IPS DF 19.7 (cell line): Measurements from ENCODE around the gene PRKAG2.

Experiments
- DNase-seq: peaks from one replicate; pipeline ENCODE4 v3.0.0-alpha.2; 2013; ENCODE audit warnings: low read depth, low spot score

PRKAG2 gene

DNA sequence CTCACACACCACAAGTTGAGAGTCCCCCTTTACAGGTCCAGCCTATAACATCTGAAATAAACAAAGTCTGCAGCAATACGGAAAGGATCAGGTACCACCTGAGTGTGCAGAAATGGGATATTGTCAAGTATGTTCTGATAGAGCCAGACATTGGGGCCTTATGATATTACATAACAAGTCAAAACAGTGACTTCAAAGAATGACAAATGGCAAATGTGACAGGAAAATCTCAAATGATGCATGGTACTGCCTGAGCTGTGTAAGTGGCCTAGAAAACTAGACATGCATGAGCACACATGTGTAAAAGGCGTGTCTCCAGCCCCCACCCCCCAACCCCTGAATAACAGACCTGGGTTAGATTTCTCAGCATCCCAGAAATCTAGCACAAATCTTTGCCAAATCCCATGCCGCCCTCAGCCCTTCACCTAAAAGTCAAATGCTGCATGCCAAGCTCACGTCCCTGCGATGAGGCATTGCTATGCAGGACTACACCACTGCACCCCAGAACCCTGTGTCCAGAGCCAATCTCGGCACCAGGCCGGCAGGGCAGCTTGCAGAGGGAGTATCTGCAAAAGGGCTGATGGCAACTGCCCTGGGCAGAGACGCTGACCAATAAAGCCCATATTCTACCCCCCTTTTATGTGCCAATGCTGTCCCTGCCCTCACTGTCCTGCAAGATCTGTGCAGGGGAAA is 58.8 kb downstream of the PRKAG2 start:
- DNase-seq, result no peak

DNA sequence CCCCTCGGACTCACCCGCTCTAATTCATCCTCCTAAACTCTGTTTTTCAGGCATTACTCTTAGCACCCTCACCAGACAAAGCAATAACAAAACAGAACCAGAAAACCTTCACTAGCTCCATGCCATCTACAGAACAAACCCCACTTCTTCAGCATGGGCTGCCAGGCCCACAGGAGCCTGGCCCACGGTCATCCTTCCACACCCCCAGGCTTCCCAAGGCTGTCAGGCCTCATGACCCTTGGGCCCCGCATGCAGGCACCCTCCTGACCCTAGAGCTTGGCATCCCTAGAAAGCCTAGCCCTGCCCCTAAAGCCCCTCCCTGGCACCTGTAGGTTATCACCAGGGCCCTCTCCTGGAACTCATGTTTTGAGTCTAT is 59.6 kb downstream of the PRKAG2 start:
- DNase-seq, result no peak

DNA sequence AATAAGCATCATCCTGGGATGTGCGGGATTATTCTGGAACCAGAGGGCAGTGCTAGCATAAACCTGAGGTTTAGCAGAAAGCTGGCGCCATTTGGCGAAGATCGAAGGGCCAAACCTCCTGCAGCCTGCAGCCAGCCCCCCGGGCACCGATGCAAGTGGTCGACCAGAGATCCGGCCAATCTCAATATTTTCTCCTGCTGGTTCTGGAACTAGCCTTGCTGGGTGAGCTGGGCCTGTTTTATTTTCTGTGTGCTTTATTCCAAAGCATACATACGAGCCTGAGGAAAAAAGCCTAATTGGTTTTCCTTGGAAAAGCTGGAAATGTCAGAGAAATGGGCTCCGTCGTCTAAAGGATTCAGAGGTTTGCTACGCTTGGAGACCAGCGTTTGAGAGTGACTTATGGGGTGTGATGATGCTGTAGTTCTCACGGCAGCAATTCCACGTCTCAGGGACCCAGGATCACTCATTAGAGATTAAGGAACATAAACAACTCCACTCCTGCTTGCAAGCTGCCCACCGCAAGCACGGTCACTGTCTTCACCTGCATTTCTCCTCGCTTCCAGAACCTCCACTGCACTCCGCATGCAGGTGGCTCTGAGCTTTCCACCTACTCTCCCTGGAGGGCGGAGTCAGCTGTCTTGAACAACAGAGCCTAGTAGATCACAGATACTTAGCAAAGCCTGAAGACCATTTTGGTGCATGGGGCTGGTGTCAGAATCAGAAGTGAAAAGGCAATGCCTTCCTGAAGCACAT is 60.2 kb downstream of the PRKAG2 start:
- DNase-seq, result no peak

DNA sequence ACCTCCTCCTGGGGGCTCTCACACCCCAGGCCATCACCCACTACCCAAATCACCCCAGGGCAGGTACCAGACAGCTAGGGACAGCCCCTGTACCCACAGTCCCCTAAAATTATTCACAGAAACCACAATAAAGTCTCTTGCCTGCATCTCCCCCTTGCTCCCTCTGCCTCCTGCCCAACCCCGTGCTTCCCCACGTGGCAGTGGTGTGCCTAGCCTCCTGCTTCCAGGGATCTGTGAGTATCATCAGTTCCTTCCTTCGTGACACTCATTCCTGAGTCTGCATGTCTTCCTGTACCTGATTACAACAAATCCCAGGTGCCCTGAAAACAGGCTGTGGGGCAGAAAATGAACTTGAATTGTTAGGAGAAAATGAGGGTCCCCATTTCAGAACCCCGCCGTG is 61.5 kb downstream of the PRKAG2 start:
- DNase-seq, result no peak

DNA sequence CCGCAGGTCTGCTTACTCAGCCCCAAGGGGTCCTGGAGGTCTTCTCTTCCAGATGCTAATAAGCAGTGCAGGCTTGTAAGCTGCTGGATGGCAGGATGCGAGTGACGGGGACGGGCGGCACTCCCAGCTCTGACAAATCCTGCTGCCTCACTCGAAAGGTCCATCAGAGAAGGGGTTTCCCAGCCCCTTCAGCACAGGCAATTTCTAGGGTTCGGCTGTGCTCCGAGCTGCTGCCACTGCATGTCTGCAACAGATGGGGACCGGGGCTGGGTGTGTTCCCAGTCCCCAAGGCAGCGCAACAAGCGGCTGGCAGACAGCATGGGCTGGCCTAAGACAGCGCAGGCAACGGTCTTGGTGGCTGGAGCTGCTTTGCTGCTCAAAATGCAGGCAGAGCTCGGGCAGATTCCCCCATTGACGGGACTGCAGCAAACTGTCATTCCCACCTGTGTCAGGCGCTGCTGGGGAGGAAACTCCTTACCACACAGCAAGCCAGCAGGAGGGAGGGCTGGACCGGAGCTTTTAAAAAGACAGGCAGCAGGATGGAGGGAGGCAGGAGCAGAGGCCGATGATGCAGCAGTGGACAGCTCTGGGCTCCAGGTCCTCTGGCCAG is 62.4 kb downstream of the PRKAG2 start:
- DNase-seq, result no peak

DNA sequence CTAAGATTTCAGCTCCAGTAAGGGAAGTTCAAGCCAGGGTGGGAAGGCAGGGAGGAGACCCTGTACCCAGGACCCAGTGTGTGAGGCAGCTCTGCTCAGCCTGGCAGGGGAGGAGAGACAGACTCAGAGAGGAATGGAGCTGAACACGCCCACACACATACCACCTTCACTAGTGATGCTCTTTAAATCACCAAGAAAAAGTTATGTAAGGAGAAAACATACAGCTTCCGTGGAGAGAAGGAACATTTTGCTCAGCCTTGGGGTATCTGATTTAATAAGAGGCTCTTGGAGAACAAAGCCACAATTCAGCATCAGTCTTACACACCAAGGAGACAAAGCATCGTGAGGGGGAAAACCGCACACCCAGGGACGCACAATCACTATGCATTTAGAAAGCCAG is 62.9 kb downstream of the PRKAG2 start:
- DNase-seq, result no peak

DNA sequence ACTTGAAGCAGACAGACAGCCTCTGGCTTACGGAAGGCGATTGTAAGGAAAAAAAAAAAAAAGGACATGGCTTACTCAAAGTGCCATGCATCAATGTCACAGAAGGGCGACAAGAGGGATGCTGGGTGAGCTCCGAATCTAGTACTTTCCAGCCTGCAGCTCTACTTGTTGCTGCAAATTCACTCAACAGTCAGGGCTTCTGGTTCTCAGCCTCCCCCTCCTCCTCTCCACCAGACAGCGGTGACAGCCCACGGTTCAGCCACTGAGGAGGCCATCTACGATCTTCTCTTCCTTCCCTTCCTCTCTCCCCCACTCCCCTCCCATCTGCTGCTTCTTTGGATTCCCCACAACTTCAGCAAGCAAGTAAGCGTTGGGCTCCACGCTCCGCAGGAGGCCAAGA is 63.5 kb downstream of the PRKAG2 start:
- no peak for DNase-seq

DNA sequence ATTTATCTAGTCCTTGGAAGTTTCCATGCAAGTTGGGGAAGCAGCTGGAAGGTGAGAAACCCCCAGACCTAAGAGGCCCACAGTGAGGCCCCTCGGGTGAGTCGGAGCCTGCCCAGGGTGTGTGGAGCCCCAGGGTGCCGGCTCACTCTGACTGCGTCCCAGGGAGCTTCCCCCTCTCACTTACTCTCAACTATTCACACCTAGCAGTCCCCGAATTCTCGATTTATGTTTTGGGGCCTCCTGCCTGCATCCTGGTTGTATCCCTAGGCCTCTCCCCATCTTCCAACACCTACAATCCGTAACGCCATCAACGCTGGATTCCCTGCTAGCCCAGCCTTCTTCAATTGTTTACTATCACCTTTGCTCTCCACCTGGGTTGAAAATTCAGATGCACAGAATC is 63.9 kb downstream of the PRKAG2 start:
- no peak for DNase-seq

DNA sequence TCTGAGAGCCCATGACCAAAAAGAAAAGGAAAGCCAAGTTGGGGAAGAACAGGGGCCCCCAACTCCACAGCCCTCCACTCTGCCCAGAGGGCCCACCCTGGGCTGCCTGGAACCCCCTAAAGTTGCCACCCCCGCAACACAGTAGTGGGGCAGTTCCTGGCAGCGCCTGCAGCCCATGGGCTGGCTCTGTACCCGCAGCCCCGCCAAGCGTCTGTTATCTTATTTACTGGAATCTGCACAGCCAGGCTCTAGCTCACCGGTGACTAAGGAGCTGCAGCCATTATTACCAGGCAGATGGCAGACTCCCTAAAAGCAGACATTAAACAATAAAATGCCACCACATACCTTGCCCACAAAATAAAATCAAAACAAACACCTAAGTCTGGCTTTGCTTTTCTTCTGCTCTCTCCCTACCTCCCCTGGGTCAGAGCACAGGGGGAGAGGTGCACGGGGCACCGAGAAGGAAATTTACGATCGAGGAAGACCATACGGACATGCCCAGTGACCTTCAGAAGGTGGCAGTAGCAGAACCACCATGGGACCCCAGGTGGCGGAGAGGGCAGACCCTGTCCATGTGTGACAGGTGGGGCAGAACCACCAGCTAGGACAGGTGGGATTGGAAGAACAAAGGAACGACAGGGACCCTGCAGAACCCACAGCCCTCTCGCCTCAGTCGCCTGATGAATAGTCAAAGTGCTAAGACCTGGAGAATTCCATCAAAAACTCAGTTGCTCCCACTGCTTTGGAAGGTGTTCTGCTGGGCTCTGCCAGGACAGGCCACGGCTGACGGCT is 66.3 kb downstream of the PRKAG2 start:
- no peak for DNase-seq

DNA sequence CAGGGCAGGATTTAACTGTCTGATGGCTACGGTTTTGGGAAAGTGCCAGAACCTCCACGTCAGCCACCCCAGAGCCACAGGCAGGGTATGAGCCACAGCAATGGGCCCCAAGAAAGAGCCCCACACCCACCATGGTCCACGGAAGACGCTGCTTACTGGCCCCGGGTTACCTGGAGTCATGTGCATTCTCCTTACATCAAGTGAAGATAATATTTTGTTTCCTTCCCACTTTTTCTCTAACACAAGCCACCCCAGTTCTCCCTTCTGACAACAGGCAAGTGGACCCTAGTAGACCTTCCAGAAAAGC is 67.1 kb downstream of the PRKAG2 start:
- no peak for DNase-seq

DNA sequence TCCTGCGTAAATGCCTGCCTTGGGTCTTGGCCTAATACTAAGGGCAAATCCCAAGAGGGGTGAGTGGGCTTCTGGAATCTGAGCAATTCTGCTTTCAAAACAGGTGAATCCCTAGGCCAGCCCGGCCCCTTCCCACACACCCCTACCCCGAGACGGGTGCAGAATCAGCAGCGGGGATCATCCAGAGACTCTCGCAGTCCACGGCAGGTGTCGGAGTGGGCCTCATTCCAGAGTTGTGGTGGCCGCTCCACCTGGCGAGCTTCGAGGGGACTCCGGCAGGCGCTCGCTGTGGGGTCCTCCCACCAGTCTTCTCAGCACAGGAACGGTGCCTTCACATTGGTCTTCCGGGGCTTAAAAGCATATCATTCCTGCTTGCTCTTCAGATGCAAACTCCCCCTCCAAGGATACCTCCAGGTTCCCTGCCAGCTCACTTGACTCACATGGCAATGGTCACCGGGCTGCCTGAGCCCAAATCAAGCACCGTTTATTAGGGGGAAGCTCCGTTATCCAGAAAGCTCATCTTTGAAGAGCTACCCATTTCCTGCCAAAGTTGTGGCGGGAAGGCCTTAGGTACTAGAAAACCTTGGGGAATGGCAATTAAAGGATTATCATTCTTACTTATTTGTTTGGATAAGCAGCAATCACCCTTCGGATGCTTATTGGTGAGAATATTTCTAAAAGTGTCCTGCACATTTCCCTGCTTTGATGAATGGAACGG is 67.6 kb downstream of the PRKAG2 start:
- no peak for DNase-seq

DNA sequence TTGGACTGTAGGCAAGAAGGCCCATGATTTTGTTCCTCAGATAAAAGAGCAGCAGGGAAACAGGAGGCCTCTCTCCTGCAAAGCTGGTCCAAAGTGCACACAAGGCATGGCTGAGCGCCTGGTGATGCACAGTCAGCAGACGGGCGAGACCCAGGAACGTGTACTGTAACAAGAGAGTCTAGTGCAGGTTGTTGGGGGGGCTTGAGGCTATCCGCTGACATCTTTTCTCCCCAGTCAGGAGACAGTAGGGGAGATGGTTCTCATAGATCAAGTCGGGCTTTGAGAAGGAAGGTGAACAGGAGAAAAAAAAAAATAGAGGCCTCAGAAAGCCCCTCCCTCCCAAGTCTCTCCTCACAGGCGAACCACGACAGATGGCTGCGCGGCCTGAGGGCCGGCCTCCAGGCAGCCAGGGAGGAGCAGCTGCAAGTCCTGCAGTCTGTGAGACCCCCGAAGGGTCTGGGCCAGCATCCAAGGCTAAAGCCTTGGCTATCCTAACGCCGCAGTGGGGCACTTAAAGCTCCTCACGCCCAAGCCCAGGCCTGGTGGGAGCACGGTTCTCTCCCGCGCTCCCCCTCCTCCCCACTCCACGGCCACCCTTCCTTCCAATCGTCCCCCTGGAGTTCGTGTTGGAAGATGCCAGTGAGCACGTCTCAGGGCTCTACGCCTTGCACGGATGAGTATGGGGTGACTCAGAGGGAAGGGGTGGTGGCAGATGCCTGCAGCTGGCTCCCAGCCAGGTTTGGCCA is 68.3 kb downstream of the PRKAG2 start:
- DNase-seq, result no peak

DNA sequence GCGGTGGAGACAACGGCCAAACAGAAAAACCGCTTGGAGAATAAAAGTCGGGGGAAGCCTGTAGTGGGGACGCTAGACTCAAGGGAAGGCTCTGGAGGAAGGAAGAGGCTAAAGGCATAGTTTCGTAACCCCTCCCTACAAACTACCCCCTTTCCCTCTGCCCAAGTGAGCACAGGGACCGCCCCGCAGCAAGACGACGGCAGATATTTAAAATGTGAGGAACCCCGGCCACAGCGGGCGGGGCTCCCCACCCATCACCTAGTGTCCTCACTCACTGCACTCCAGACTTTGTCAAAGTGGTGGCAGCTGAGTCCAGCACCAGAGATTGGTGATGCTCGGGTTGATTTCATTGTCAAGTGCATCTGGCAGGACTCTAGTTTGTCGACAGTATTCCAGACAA is 69.1 kb downstream of the PRKAG2 start:
- no peak for DNase-seq

DNA sequence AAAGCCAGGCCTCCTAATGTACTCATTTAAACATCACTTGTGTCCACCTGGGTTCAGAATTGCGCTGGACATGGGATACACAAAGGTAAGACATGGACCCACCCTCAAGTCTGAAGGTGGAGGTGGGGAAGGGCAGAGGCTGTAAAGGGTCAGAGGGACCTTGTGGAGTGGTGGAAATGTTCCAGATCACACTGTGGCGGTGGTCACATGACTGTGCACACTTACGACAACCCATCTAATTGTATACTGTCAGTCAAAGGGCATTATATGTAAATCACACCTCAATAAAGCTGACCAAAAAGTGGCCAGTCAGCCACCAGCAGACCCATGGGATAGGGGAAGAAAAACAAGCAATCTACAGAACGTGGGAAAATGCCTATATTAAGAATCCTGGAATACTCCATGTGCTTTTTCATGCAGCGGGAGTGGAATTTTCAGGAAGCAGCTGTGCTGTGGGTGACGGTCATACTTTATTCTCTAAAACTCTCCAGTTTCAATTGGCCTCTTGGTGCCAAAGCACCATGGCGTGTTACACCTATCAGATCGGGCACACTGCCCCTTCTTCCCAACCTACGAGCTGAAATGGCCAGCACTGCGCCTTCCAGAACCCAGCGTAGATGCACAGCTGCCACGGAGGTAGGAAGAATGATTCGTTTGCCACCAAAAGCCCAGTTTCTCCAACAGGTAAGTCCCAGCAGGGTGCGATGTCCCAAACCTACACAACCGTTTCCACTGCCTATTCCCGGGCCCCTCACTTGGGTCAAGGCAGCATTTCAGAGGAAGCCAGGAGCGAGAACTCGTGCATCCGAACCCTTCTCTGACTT is 69.8 kb downstream of the PRKAG2 start:
- DNase-seq, result no peak

DNA sequence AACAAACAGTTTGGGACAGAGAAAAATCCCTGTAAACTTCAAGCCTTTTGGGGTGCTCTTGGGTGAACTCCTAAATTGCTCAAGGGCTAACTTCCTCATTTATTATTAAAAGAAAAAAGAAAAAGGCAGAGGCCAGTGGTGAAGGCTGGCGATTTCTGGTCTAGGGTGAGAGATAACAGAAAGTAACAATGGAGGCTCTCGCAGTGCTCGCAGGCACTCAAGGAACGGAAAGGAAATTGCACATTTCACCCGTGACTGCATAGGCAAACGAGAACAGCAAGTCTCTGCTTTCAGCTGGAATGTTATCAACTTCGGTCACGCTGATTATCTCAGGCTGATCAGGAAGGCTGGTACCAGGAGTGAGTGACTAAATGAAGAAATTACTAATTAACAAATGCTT is 70.7 kb downstream of the PRKAG2 start:
- DNase-seq, result no peak

DNA sequence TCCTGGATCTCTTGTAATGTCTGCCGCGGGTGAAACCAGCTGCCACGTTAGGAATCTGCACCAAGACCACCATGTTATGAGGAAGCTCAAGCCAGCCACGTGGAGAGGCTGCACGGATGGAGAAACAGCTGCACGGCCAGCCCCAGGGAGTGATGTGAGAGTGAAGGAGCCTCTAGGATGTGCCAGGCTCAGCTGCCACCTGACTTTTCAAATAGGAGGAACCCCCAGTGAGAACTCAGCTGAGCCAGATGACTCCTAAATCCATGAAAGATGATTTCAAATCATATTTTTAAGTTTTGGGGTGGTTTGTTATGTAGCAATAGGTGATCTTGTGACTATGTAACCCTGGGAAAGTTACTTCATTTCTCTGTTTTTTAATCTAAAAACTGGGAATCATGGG is 71.7 kb downstream of the PRKAG2 start:
- no peak for DNase-seq

DNA sequence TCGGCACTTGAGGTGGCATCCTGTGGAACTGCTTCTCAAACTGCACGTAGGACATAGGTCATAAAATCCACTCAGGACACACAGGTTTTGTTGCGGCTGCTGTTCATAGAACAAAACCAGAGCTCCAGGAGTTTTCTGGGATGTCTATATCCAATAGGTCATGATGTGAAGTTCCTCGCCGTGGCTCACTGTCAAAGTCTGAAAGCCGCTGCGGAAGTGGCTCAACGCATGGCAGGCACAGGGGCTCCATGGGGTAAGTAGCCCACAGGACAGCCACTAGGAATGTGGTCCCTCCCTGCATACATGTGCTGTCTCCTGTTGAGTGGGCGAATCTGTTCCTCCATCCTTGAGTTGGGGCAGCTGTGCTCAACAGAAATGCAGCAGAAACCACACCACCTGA is 72.2 kb downstream of the PRKAG2 start:
- DNase-seq, result no peak

DNA sequence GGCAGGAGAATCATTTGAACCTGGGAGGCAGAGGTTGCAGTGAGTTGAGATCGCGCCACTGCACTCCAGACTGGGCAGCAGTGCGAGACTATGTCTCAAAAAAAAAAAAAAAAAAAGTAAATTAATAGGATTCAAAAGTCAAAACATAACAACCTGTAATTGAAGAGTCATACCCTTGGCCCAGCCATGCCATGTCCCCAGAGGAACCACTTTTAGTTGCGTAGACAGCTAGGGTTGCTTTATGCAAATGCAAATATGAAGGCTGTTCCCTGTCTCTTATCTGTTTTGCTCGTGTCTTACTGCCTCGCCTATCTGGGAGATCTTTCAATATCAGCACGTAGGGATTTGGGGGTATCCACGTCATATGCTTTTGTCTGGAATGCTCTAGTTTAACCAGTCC is 73.1 kb downstream of the PRKAG2 start:
- DNase-seq, result no peak

DNA sequence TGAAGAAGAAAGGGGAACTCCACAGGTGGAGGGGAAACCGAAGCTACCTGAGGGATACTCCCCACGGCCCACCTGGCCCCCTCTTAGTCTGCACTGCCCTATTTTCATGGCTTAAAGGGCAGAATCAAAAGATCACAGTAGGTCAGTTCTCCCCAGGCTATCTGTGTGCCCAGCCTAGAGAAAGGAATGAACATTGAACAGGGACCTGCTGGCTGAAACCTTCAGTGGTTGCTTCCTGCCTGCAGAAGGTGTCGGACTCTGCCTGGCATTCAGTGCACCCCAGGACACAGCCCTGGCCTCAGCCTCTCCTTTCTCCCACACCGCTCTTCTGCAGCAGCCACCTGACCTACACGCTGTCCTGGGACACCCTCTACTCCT is 74.5 kb downstream of the PRKAG2 start:
- DNase-seq, result no peak

DNA sequence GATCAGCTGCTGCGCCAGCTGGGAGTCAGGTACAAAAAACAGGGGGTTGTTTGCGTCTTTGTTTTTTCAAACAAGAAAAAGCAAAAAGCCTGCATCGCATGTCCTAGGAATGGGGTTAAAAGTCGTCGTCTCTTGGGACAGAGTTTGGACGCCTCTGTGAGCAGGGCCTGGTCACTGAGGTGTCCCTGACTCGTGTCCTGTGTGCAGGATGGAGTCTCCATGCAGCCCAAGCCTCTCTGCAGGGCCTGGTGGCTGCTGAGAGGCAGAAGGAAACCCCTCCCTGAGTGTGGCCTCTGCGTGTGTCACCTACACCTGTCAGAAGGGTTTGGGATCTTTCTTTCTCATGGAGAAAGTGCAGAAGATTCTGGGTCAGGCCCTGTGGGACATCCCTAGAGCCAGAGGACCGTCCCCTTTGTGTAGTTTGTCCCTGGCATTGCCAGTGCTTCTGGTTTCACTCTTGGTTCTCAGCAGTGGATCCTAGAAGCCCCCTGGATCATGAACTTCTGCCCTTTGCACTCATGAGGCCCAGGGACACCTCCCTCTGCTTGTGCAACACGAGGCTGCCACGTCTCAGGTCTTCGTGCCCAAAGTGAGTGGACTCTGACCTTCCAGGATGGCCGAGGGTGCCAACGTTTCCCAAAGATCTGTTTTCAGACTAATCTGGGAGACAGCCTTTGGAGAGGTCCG is 75.0 kb downstream of the PRKAG2 start:
- DNase-seq, result no peak
